Lower leg skin (tissue), 3 donors: Measurements from ENCODE around the gene CREBZF.

Experiments
- CTCF ChIP-seq, 3 donors: fragments of 450-650 bp; IDR thresholded peaks; one replicate each; pipeline ENCODE4 v1.5.1; 2016; ENCODE audit warnings: antibody characterized with exemption in 3 of 3, mild to moderate bottlenecking in 3 of 3, moderate library complexity in 2 of 3
- POLR2A ChIP-seq, 2 donors: fragments of 450-650 bp; IDR thresholded peaks; one replicate each; pipeline ENCODE4 v1.6.1; 2016 to 2017; ENCODE audit warnings: antibody characterized with exemption in 2 of 2, mild to moderate bottlenecking in 1 of 2, moderate library complexity in 1 of 2

GRCh38 chr11:85695546-85695945 lies 30.6 kb upstream of the CREBZF start:
- TF ChIP-seq CTCF (IDR thresholded peaks at IDR 0.05) (no peak), POLR2A (IDR thresholded peaks at IDR 0.05) (no peak)
